AG04450 (cell line): ENCODE results near the gene TINCR. TPM values are rescaled to one million over a fixed set of nuclear protein-coding genes. Genes with fewer than 3 reads are reported as not detected.

Experiments used
- CTCF ChIA-PET: fragments of 300-600, 350-600 bp; formaldehyde crosslinking; extraction: SDS; loops from one replicate; lab custom pipeline; 2022; ENCODE audit warnings: antibody characterized with exemption, inconsistent platforms; lab: Charles Lee
- POLR2A ChIA-PET: fragments of 350-600 bp; formaldehyde crosslinking; extraction: SDS; loops from one replicate; lab custom pipeline; 2021; ENCODE audit warnings: antibody characterized with exemption, inconsistent platforms; lab: Yijun Ruan, JAX
- DNase-seq: peaks from one replicate; pipeline ENCODE4 v3.0.0-alpha.2; 2011; ENCODE audit warnings: low read depth, low spot score
- H3K27ac ChIP-seq: one replicate; pipeline ENCODE4 v1.5.1; 2012; ENCODE audit warnings: low read depth, low read length, control low read depth
- H3K27me3 ChIP-seq: one replicate; pipeline ENCODE4 v1.6.0; 2012; ENCODE audit warnings: low read length; ENCODE audit not compliant: control insufficient read depth, insufficient read depth
- H3K4me3 ChIP-seq: 2 replicates; pipeline ENCODE4 v1.5.1; 2011; ENCODE audit warnings: mild to moderate bottlenecking, low read depth, low read length, control low read depth
- H3K9me3 ChIP-seq: 2 replicates; pipeline ENCODE4 v1.5.1; 2012; ENCODE audit warnings: low read length; ENCODE audit not compliant: control insufficient read depth, insufficient read depth
- CTCF ChIP-seq: IDR thresholded peaks from 2 replicates; pipeline ENCODE4 v1.5.1; 2011; ENCODE audit warnings: low read depth, low read length, control low read depth, inconsistent platforms
- polyA plus RNA-seq: library from polyadenylated mRNA; depleted of rRNA; stranded (reverse); fragments of >200 nt; gene quantifications from 2 replicates; pipeline ENCODE4 v1.2.3, GENCODE V29; 2011

Gene TINCR
- polyA plus RNA-seq, 1 experiment = 0.04 TPM

GRCh38 chr19:5590151-5590864, 22.6 kb upstream of the TINCR start:
- CTCF ChIA-PET = no interaction called here
- POLR2A ChIA-PET = no interaction called here
- Histone ChIP-seq H3K4me3 (no peak overlapping the region), H3K9me3 (no peaks in the 10 kb centered on the region; the same call in 1 of the 2 replicates), H3K27ac (no peak overlapping the region), H3K27me3 (no peaks in the 10 kb centered on the region)
- DNase-seq = no peak
- TF ChIP-seq CTCF = no peak

DNA sequence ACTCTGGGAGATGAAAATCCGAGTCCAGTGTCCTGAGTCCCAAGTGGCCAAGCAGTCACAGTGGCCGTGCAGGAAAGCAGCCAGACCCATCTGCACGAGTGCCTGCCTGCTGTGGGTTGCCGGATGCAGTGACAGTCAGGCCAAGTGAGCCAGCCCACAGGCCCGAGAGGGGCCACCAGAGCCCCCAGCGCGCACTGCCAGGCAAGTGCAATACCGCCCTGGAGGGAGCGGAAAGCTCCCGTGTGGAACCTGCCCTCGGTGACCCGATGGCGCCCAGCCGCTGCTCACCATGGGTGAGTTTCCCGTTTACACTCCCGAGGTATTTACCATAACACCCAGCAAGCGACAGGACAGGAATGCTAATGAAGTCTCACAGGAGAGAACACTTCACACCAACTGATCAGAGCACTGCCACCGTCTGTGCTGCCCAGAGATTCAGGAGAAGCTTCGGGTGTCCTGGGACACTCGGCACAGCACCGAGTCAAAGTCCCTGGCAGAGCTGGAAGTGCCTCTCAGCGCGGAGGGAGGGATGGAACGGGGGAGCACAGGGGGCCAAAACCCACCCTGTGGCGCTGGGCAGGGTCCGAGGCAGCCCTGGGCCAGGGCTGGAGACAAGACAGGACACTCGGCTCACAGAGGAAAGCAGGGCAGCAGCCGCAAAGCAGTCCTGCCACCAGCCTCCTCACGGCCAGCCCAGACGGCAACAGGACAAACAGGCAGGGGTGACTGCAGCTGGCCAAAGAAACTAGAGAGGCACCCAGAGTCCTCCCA, 21.3 kb upstream of the TINCR start:
- TF ChIP-seq CTCF = no peak
- Histone ChIP-seq H3K4me3 (no peak overlapping the region), H3K27ac (no peak overlapping the region), H3K27me3 (no peaks in the 10 kb centered on the region), H3K9me3 (no peaks in the 10 kb centered on the region; the same call in 1 of the 2 replicates)
- POLR2A ChIA-PET = no interaction called here
- no peak for DNase-seq
- CTCF ChIA-PET = no interaction called here

DNA sequence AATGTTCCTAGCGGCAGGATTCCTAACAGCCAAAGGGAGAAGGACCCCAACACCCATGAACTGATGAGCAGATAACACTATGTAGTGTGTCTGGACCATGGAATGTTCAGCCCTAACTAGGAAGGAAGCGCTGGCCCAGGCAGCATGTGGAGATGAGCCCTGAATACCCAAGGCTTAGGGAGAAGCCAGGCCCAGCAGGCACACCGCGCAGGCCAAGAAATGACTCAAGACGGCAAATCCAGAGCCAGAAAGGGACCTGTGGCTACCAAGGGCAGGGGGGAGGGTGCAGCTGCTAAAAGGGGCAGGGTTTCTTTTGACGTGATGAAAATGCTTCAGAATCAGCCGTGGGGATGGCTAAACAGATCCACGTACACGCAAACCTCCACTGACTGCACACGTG, 20.7 kb upstream of the TINCR start:
- Histone ChIP-seq H3K27me3 (no peaks in the 10 kb centered on the region), H3K9me3 (no peaks in the 10 kb centered on the region; the same call in 1 of the 2 replicates), H3K27ac (no peak overlapping the region), H3K4me3 (no peak overlapping the region)
- DNase-seq = no peak
- no peak for TF ChIP-seq CTCF
- CTCF ChIA-PET = no interaction called here
- POLR2A ChIA-PET = no interaction called here

GRCh38 chr19:5587661-5588060, 19.9 kb upstream of the TINCR start:
- TF ChIP-seq CTCF = no peak
- H3K4me3 ChIP-seq = no peak overlapping the region
- no peak for DNase-seq
- H3K27me3 ChIP-seq = no peaks in the 10 kb centered on the region
- CTCF ChIA-PET = interaction anchor here (1.0 kb wide), 1 partner anchor 9 kb away, joined by 3 read pairs; no protein-coding TSS in a partner anchor
- H3K9me3 ChIP-seq = no peaks in the 10 kb centered on the region; the same call in 1 of the 2 replicates
- H3K27ac ChIP-seq = no peak overlapping the region
- POLR2A ChIA-PET = no interaction called here

GRCh38 chr19:5587071-5587455, 19.3 kb upstream of the TINCR start:
- ChIA-PET POLR2A (no interaction called here), CTCF (interaction anchor here (1.0 kb wide), 1 partner anchor 8 kb away, joined by 3 read pairs; no protein-coding TSS in a partner anchor)
- no peak for DNase-seq
- Histone ChIP-seq H3K4me3 (no peak overlapping the region), H3K9me3 (no peaks in the 10 kb centered on the region; the same call in 1 of the 2 replicates), H3K27ac (no peak overlapping the region), H3K27me3 (no peaks in the 10 kb centered on the region)
- TF ChIP-seq CTCF = no peak
